HEK293T (cell line): ENCODE measurements around the gene NFYA.

Experiments used
- CTCF ChIA-PET: fragments of 350-600 bp; formaldehyde crosslinking; extraction: SDS; loops from one replicate; lab custom pipeline; 2021; ENCODE audit warnings: antibody characterized with exemption, inconsistent platforms; lab: Yijun Ruan, JAX
- POLR2A ChIA-PET: fragments of 350-600 bp; formaldehyde crosslinking; extraction: SDS; loops from one replicate; lab custom pipeline; 2020; ENCODE audit warnings: antibody characterized with exemption, inconsistent platforms; lab: Yijun Ruan, JAX
- DNase-seq: peaks from one replicate; pipeline ENCODE4 v3.0.0; 2012; ENCODE audit warnings: mixed read lengths; ENCODE audit errors: extremely low spot score
- ARNT ChIP-seq: fragments of 450-650 bp; IDR thresholded peaks from 2 replicates; pipeline ENCODE4 v1.6.1; 2017; ENCODE audit warnings: mild to moderate bottlenecking
- BHLHE40 ChIP-seq: fragments of 450-650 bp; IDR thresholded peaks from 2 replicates; pipeline ENCODE4 v1.6.1; 2016; ENCODE audit warnings: mild to moderate bottlenecking, moderate library complexity, borderline replicate concordance
- CTBP1 ChIP-seq: fragments of 450-650 bp; IDR thresholded peaks from 2 replicates; pipeline ENCODE4 v1.6.1; 2016; ENCODE audit warnings: borderline replicate concordance
- ELF4 ChIP-seq: fragments of 450-650 bp; IDR thresholded peaks from 2 replicates; pipeline ENCODE4 v1.6.1; 2017; ENCODE audit warnings: antibody characterized with exemption
- FOXA1 ChIP-seq: fragments of 450-650 bp; IDR thresholded peaks from 2 replicates; pipeline ENCODE4 v1.6.1; 2016; ENCODE audit warnings: mild to moderate bottlenecking
- FOXK2 ChIP-seq: fragments of 450-650 bp; IDR thresholded peaks from 2 replicates; pipeline ENCODE4 v1.6.1; 2016; ENCODE audit warnings: mild to moderate bottlenecking
- FOXM1 ChIP-seq: fragments of 450-650 bp; IDR thresholded peaks from 2 replicates; pipeline ENCODE4 v1.6.1; 2017; ENCODE audit warnings: mild to moderate bottlenecking, borderline replicate concordance
- HDGF ChIP-seq: fragments of 450-650 bp; IDR thresholded peaks from 2 replicates; pipeline ENCODE4 v1.6.1; 2017; ENCODE audit warnings: antibody characterized with exemption, borderline replicate concordance
- L3MBTL2 ChIP-seq: fragments of 450-650 bp; conservative IDR thresholded peaks from 2 replicates; pipeline ENCODE4 v1.6.1; 2016; ENCODE audit warnings: mild to moderate bottlenecking
- LEF1 ChIP-seq: fragments of 450-650 bp; IDR thresholded peaks from 2 replicates; pipeline ENCODE4 v1.6.1; 2017; ENCODE audit warnings: mild to moderate bottlenecking, borderline replicate concordance
- NFRKB ChIP-seq: fragments of 450-650 bp; IDR thresholded peaks from 2 replicates; pipeline ENCODE4 v1.6.1; 2016; ENCODE audit warnings: mild to moderate bottlenecking, moderate library complexity
- SP1 ChIP-seq: fragments of 450-650 bp; IDR thresholded peaks from 2 replicates; pipeline ENCODE4 v1.6.1; 2017
- SUZ12 ChIP-seq: fragments of 450-650 bp; IDR thresholded peaks from 2 replicates; pipeline ENCODE4 v1.6.1; 2016; ENCODE audit warnings: mild to moderate bottlenecking
- TARDBP ChIP-seq: fragments of 450-650 bp; IDR thresholded peaks from 2 replicates; pipeline ENCODE4 v1.6.1; 2016
- ZNF384 ChIP-seq: fragments of 450-650 bp; IDR thresholded peaks from 2 replicates; pipeline ENCODE4 v1.6.1; 2016
- TF ChIP-seq, protein P1 (sequence below): fragments of 450-650 bp; IDR thresholded peaks from 2 replicates; pipeline ENCODE4 v1.6.1; 2016

NFYA gene

DNA sequence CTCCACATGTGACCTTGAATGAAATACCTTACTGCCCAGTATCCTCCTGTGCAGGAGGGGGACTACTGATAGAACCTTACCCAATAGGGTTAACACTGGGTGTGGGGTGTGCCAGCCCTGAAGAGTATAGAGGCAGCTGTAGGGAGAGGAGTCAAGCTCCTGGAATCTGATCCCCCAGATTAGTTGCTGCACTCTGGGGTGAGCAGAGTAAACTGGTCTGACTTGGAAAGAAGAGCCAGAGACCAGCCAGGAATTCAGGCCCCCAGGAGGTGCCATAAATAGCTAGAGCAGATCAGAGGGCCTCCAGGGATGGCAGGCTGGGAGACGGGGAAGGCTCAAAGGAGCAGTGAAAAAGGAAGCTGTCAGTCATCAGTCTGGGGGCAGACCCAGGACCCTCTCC lies 23.3 kb upstream of the NFYA start:
- ChIA-PET CTCF (interaction anchor here (1.3 kb wide), 1 partner anchor 9 kb away, joined by 3 read pairs; no protein-coding TSS in a partner anchor), POLR2A (interaction anchor here (1.1 kb wide), 1 partner anchor 23 kb away, joined by 4 read pairs; the partner anchor contains the start of gene NFYA)
- TF ChIP-seq, protein P1, sequence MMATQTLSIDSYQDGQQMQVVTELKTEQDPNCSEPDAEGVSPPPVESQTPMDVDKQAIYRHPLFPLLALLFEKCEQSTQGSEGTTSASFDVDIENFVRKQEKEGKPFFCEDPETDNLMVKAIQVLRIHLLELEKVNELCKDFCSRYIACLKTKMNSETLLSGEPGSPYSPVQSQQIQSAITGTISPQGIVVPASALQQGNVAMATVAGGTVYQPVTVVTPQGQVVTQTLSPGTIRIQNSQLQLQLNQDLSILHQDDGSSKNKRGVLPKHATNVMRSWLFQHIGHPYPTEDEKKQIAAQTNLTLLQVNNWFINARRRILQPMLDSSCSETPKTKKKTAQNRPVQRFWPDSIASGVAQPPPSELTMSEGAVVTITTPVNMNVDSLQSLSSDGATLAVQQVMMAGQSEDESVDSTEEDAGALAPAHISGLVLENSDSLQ: no peak
- TF ChIP-seq SP1: no peak
- no peak for TF ChIP-seq BHLHE40
- TF ChIP-seq FOXK2: no peak
- no peak for TF ChIP-seq ARNT
- no peak for TF ChIP-seq FOXM1
- TF ChIP-seq ELF4: no peak
- no peak for DNase-seq

DNA sequence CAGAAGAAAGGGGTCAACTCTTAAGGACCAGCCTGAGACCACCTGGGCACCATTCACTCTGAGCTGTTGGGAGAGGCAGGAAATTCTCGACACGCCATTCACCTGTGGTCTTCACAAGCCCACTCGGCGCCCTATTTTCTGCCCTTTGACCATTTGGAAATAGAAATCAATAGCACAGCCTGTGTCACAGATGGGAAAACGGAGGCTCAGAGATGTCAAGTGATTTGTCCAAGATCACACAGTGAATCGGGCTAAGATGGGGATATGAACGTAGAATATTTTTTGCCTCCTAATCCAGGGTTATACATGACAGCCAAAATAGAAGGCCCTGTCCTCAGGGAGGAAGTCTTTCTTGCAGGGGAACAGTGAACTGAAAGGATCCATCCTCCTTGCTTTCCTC lies 22.8 kb upstream of the NFYA start:
- TF ChIP-seq LEF1 (no peak), FOXA1 (no peak), FOXM1 (no peak), FOXK2 (no peak), ARNT (no peak), HDGF (no peak), NFRKB (no peak), TARDBP (no peak), ELF4 (no peak), CTBP1 (no peak), SP1 (no peak), ZNF384 (no peak), SUZ12 (no peak), L3MBTL2 (no peak)
- TF ChIP-seq, protein P1: no peak
- DNase-seq: no peak
- ChIA-PET CTCF (no interaction called here), POLR2A (interaction anchor here (1.1 kb wide), 1 partner anchor 23 kb away, joined by 4 read pairs; the partner anchor contains the start of gene NFYA)

DNA sequence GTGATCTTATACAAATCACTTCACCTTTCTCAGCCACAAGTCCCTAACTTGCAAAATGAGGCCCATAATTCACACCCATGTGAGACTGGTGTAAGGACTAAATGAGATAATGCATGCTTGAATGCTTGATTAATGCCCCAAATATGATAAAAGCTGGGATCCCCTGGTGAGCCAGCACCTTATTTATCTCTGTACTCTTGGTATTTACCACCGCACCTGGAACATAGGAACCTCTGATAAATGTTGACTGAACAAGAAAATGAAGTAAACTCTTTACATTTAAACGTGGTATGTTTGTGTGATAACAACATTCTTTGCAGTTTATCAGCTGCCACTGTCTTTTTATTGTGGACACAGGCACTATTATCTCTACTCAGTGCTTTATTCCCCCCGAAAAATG lies 22.2 kb upstream of the NFYA start:
- CTCF ChIA-PET: no interaction called here
- TF ChIP-seq SUZ12: no peak
- no peak for TF ChIP-seq SP1
- TF ChIP-seq LEF1: no peak
- no peak for TF ChIP-seq FOXK2
- no peak for TF ChIP-seq L3MBTL2
- no peak for TF ChIP-seq BHLHE40
- TF ChIP-seq ELF4: no peak
- TF ChIP-seq FOXA1: no peak
- TF ChIP-seq TARDBP: no peak
- TF ChIP-seq NFRKB: no peak
- TF ChIP-seq, protein P1: no peak
- TF ChIP-seq ARNT: no peak
- TF ChIP-seq FOXM1: no peak
- no peak for TF ChIP-seq HDGF
- no peak for TF ChIP-seq CTBP1
- TF ChIP-seq ZNF384: no peak
- no peak for DNase-seq
- POLR2A ChIA-PET: no interaction called here

DNA sequence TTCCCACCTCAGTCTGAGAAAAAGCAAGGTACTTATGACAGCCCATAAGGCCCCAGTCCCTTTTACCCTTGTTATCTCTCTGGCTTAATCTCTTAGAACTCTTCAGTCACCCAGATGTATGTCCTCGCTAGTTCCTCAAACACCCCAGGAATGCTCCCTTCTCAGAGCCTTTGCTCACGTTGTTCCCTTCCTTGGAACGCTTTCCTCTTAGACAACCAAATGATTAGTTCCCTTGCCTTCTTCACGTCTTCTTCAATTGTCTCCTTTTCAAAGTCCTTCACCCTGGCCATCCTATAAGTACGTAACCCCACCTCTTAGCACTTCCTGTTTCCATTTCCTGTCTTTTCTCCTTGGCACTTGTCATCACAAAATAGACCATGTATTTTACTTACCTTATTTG lies 20.9 kb upstream of the NFYA start:
- no peak for DNase-seq
- TF ChIP-seq ELF4 (no peak), FOXA1 (no peak), SUZ12 (no peak), ARNT (no peak), CTBP1 (no peak), L3MBTL2 (no peak), HDGF (no peak), LEF1 (no peak), BHLHE40 (no peak), FOXM1 (no peak), ZNF384 (no peak), TARDBP (no peak), SP1 (no peak), FOXK2 (no peak)
- TF ChIP-seq, protein P1: no peak
- POLR2A ChIA-PET: no interaction called here
- CTCF ChIA-PET: no interaction called here

DNA sequence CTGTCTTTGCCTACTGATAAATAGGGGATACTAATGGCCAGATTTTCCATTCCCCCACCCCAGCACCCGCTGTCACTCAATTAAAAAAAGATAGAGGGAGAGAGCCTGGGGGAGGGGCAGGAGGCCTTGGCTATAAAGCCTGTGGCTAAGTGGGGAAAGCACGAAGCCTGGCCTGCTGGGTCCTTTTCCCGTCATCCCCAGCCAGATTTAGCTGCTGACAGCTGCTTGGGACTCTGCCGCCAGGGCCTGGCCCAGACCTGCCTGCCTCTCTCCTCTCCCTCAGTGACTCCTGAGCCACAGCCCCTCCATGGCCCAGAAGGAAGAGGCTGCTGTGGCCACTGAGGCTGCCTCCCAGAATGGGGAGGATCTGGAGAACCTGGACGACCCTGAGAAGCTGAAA lies 19.7 kb upstream of the NFYA start, which contains the start of gene APOBEC2:
TSS of gene APOBEC2 (plus strand) at position 162 of the 400 bp plus-strand sequence. CDS start at position 308, 146 bp downstream.
- DNase-seq: no peak
- ChIA-PET CTCF (no interaction called here), POLR2A (interaction anchor here (0.7 kb wide), 1 partner anchor 16 kb away, joined by 3 read pairs; no protein-coding TSS in a partner anchor)
- no peak for TF ChIP-seq SUZ12
- no peak for TF ChIP-seq ELF4
- TF ChIP-seq BHLHE40: no peak
- no peak for TF ChIP-seq FOXK2
- TF ChIP-seq TARDBP: no peak
- TF ChIP-seq, protein P1: no peak
- TF ChIP-seq LEF1: no peak
- TF ChIP-seq SP1: no peak
- no peak for TF ChIP-seq ARNT
- TF ChIP-seq NFRKB: no peak
- TF ChIP-seq L3MBTL2: no peak
- TF ChIP-seq CTBP1: no peak
- no peak for TF ChIP-seq ZNF384
- TF ChIP-seq FOXM1: no peak
- no peak for TF ChIP-seq HDGF
- TF ChIP-seq FOXA1: no peak
